GM18907 (cell line): ENCODE data around the gene GABARAPL1.
A peak's percentile ranks its signal among the peaks of the same experiment; 100 is the strongest.
"Not testable (repeated sequence)": the region's sequence is repeated elsewhere in the genome, so short reads cannot be mapped to it uniquely, and the experiment has no call there.

Source experiments
- ATAC-seq: cut with Tn5 transposase; IDR thresholded peaks from one replicate; pipeline ENCODE4 v1.9.1; 2021; ENCODE audit warnings: mild to moderate bottlenecking, moderate library complexity; ENCODE audit not compliant: unreplicated experiment

Gene GABARAPL1

GRCh38 chr12:10196210-10196609 lies 16.5 kb upstream of the GABARAPL1 start:
- peak; percentile 81 for ATAC-seq

GRCh38 chr12:10197879-10198278 lies 14.8 kb upstream of the GABARAPL1 start:
- ATAC-seq = no peak

DNA sequence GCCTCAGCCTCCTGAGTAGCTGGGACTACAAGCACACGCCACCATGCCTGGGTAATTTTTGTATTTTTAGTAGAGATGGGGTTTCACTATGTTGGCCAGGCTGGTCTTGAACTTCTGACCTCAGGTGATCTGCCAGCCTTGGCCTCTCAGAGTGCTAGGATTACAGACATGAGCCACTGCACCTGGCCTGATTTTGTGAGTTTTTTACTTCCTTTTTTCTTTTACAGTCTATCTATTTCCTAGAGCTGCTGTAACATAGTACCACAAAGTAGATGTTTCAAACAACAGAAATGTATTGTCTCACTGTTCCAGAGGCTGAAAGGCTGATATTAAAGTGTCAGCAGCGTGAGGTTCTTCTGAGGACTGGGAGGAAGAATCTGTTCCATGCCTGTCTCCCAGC lies 8.2 kb upstream of the GABARAPL1 start:
- not testable (repeated sequence) for ATAC-seq

GRCh38 chr12:10205220-10205807 lies 7.4 kb upstream of the GABARAPL1 start:
- ATAC-seq = no peak

GRCh38 chr12:10207136-10207535 lies 5.5 kb upstream of the GABARAPL1 start:
- ATAC-seq = no peak

DNA sequence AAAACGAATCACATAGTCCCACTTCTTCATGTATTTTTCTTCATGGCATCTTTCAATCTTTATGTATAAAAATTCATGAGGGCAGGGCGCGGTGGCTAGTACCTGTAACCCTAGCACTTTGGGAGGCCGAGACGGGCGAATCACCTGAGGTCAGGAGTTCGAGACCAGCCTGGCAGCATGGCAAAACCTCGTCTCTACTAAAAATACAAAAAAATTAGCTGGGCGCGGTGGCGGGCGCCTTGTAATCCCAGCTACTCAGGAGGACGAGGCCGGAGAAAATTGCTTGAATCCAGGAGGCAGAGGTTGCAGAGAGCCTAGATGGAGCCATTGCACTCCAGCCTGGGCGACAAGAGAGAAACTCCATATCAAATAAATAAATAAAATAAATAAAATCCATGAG lies 2.5 kb upstream of the GABARAPL1 start:
- ATAC-seq = no peak

DNA sequence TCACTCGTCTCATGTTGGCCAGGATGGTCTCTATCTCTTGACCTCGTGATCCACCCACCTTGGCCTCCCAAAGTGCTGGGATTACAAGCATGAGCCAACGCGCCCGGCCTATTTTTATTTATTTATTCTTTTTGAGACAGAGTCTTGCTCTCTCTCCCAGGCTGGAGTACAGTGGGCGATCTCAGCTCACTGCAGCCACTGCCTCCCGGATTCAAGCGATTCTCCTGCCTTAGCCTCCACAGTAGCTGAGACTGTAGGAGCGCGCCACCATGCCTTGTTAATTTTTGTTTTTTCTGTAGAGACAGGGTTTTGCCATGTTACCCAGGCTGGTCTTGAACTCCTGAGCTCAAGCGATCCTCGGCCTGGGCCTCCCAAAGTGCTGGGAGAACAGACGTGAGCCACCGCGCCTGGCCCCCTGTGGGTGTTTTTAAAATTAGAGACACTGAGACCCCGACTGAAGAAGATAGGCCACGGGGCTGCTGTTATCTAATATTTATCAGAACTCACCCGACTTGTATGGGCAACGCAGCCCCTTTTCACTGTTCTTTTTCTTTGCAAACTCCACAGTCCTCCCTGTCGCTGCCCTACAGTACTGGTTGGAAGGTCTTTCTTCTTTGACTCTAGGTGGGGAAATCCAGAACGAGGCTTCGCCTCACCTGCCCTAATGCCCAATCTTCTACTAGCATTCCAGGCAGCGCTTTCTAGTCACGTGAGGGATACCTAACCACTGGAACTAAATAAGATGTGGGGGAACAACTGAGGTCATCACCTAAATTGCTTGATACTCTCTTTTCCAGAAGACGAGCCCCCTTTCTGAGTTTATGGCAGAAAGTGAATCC lies 1.4 kb upstream of the GABARAPL1 start:
- ATAC-seq = no peak

DNA sequence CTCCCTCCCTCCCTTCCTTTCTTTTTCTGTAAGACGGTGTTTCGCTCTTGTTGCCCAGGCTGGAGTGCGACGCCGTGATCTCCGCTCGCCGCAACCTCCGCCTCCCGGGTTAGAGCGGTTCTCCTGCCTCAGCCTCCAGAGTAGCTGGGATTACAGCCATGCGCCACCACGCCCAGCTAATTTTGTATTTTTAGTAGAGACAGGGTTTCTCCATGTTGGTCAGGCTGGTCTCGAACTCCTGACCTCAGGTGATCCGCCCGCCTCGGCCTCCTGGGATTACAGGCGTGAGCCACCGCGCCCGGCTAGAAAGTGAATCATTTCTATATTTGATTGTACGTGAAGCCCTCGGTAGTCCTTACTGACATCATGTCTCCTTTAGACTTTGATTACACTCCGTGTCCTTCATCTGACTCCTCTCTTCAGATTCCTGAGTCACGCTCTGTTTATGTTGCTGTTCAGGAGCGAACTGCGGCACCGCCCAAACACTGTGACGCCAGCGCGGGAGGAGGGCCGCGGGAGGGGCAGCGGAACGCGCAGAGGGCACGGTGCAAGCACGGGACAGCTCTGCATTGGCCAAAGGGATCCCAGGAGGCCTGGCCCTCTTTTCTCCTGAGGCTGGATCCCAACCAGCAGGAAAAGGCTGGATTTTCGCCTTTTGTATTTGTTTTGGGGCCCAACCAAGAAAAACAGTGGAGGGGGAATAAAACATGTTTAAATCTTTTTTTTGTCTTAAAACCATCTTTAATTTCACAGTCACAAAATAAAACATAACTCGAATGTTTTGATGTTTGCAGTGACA lies 538 bp upstream of the GABARAPL1 start:
- peak; percentile 69 for ATAC-seq

DNA sequence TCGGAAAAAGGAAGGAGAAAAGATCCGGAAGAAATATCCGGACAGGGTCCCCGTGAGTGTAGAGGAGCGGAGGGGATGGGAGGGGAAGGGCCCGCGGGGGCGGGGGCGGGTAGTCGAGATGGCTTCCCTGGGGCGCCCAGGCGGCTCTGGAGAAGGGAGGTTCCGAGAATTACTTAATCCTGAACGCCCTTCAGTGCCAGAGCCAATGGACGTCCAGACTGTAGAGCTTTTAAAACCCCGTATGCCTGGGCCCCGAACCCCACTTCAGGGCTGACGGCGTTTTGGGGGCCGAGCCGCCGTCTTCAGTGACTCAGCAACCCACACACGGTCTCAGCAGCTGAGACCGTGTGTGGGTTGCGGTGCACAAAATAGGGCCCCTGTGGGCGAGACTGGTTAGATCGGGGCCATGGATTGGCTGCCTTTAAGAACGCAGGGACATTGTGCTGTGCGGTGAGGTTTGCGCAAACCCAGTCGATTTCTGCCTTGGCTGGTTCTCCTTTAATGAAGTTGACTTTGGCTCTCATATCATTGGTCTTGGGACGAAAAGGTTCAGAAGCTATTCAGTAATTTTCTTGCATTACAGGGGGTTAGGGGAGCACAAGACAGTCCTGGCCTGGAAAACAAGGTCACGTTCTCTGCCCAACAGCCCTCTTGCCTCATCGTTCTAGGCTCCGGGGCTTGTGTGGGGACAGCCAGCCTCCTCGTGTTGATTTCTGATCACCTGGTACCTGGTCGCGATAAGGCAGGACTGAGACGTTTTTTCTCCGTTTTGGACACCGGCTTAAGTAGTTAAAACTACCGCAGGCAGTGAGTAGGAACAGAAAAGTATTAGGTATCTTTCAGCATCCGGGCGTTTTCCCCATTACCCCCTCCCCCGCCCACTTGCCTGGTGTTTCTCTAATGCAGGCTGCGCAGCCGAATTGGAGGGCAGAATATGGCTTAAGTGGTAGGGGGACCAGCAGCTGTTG lies 775 bp downstream of the GABARAPL1 start:
- peak; percentile 58 for ATAC-seq

DNA sequence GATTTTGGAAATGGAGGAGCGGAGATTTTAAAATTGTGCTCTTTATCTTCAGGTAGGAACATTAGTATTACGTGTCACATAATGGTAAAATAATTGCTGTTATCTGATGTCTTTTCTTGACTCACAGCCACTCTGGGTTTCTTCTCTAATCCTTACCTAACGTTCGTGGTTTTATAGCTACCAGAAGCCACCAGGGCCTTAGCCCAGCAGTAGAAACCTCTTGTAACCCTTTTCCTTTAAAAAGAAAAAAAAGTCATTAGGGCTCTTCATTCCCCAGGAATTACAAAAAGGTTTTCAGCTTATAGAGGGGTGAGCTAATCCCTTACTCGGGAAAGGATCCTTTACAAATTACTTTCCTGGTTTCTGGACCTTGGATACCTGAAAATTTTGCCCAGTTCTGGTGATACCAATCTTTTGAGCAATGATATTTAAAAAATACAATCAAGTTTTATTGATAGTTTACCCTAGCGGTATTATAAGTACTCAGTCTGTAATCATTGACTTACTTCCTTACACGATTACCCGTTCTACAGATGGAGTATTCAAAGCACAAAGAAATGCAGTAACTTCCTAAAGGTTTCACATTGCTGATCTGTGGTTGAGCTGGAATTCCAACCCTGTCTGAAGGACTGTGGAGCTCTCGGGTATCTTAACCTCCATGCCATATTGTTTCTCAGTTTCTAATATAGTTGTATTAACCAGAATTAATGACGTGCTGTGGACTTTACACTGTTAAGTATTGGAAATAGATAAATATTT lies 1.6 kb downstream of the GABARAPL1 start:
- ATAC-seq = no peak

DNA sequence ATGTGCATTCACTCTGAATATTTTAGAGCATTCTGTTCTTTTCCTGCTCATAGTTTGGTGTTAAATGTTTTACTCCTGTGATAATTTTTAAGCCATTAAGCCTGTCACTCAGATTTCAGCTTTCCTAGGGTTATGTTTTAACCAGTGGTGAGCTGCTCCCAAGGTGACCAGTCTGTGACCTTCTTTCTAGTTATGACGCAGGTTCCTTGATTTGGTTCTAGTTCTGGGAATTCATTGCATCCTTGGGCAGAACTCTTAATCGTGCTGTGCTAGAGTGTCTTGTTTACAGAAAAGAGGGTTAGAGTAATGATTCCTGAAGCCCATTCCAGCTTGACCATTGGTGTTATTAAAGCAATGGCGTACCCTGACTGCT lies 2.2 kb downstream of the GABARAPL1 start:
- ATAC-seq = no peak

DNA sequence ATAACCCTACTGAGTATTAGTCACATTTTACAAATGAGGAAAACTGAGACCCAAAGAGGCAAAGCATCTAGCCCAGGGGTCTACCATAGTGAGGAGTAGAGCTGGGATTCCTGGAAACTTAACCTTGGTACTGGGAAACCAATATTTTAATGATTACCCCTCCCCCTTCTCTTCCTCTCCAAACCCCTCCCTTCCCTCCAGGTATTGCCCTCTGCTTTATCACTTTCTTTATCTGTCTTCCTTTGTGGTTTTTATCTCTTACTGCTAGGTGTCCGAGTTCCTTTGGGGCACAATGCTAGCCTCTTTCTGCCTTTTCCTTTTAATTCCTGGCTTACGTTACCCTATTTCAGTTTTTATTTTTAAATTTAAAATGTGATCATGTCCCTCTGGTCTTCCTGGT lies 2.8 kb downstream of the GABARAPL1 start:
- ATAC-seq = no peak

- not testable (repeated sequence) for ATAC-seq
These were observed 3.3 kb downstream of the GABARAPL1 start for GRCh38 chr12:10215946-10216345.

DNA sequence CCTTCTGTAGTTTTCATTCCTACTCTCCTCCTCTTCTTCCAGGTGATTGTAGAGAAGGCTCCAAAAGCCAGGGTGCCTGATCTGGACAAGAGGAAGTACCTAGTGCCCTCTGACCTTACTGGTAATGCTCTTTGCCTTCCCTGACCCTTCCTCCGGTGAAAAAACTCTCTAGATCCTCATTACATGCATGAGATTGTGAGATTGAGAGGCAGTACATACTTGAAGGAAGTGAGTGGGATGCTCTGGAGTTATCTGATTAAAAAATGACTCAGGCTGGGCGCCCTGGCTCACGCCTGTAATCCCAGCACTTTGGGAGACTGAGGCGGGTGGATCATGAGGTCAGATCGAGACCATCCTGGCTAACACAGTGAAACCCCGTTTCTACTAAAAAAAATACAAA lies 5.3 kb downstream of the GABARAPL1 start:
- no peak for ATAC-seq

DNA sequence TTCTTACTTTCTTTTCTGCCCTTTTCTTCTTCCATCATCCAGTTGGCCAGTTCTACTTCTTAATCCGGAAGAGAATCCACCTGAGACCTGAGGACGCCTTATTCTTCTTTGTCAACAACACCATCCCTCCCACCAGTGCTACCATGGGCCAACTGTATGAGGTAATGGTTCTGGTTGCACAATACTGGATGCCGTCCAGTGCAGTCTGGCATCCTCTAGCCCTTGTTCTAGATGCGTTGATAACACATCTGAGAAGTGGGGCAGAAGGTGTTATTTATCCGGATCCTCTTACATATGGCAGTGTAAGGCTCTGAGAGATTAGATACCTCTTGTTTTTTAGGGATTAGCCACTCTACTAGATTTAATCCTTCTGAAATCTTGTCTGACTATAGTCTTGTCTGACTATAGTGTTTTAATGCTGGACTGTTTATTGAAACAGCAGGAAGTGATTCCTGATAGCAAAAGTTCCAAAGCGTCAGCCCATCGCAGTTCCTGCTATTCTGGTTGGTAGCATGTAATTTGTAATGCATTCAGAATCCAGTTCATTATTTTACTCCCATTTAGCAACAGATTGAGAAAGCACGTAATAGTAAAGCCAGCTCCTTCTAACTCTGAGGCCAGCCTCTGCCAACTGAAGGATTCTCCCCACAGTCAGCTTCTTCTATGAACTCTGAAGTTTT lies 7.9 kb downstream of the GABARAPL1 start:
- ATAC-seq = no peak

- ATAC-seq = no peak
These were observed 9.2 kb downstream of the GABARAPL1 start for GRCh38 chr12:10221846-10222245.

- ATAC-seq = no peak
These were observed 10.5 kb downstream of the GABARAPL1 start for GRCh38 chr12:10223208-10223607.

GRCh38 chr12:10225426-10225825 lies 12.7 kb downstream of the GABARAPL1 start:
- not testable (repeated sequence) for ATAC-seq

GRCh38 chr12:10226086-10226485 lies 13.4 kb downstream of the GABARAPL1 start:
- ATAC-seq = no peak
